VCaP (cell line): ENCODE measurements around the gene AP1AR.
"Not testable (repeated sequence)": the region's sequence is repeated elsewhere in the genome, so short reads cannot be mapped to it uniquely, and the experiment has no call there.

Experiments used
- H3K27ac ChIP-seq: fragments of 450-650 bp; 2 replicates; pipeline ENCODE4 v1.5.1; 2017
- TF ChIP-seq, protein P1 (sequence below): fragments of 450-650 bp; conservative IDR thresholded peaks from 2 replicates; pipeline ENCODE4 v1.5.1; 2017; ENCODE audit warnings: mild to moderate bottlenecking, moderate library complexity

AP1AR gene

DNA sequence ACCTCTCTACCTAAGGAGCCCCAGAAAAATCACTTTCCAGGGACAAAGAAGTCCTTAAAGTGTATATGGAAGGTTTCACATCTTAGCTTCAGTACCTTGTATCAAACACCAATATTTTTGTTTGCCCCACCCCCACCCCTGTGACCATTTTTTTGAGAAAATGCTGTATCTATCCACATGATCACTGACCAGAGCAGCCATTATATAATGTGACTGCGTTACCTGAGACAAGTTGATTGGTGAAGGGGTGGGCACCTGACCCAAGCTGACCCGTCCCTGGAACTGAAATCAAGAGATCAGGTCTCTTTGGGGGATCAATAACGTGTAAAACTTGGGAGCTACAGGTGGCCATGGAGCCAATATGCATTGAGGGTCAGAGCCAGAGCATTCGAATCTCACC is 43.4 kb downstream of the AP1AR start:
- no peak overlapping the region for H3K27ac ChIP-seq
- TF ChIP-seq, protein P1, sequence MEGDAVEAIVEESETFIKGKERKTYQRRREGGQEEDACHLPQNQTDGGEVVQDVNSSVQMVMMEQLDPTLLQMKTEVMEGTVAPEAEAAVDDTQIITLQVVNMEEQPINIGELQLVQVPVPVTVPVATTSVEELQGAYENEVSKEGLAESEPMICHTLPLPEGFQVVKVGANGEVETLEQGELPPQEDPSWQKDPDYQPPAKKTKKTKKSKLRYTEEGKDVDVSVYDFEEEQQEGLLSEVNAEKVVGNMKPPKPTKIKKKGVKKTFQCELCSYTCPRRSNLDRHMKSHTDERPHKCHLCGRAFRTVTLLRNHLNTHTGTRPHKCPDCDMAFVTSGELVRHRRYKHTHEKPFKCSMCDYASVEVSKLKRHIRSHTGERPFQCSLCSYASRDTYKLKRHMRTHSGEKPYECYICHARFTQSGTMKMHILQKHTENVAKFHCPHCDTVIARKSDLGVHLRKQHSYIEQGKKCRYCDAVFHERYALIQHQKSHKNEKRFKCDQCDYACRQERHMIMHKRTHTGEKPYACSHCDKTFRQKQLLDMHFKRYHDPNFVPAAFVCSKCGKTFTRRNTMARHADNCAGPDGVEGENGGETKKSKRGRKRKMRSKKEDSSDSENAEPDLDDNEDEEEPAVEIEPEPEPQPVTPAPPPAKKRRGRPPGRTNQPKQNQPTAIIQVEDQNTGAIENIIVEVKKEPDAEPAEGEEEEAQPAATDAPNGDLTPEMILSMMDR = no peak

DNA sequence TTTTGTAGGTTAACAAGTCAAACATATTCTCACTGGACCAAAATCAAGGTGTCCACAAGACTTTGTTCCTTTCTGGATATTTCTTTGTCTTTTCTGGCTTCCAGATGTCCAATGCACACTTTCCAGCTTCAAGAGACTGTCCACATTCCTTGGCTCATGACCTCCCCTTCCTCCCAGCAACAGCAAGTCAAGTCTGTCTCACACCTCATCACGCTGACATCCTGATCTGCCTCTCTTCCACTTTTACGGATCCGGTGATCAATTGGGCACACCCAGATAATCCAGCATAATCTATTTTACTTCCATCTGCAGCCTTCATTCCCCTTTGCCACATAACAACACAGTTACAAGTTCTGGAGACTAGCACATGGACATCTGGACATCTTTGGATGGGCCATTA is 44.5 kb downstream of the AP1AR start:
- H3K27ac ChIP-seq = no peak overlapping the region
- TF ChIP-seq, protein P1 = no peak

DNA sequence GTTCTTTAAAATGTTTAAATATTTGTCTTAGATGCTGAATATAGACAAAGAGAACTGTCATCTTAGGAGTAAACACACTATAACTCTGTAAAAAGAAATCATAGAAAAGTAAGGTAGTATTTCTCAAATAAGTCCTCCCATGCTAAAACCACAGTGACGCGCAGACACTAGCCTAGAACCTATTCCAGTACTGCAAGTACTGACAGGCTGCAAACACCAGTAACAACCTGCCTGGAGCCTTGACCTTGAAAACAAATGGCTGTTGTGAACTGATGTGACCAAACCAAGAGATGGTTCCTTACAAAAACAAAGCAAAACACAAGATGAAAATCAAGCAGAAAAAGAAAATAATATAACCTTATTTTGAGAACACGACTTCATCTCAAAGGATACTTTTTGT is 45.6 kb downstream of the AP1AR start:
- H3K27ac ChIP-seq = peak overlapping the region; percentile 2; the same call in 1 of the 2 replicates
- TF ChIP-seq, protein P1 = no peak

DNA sequence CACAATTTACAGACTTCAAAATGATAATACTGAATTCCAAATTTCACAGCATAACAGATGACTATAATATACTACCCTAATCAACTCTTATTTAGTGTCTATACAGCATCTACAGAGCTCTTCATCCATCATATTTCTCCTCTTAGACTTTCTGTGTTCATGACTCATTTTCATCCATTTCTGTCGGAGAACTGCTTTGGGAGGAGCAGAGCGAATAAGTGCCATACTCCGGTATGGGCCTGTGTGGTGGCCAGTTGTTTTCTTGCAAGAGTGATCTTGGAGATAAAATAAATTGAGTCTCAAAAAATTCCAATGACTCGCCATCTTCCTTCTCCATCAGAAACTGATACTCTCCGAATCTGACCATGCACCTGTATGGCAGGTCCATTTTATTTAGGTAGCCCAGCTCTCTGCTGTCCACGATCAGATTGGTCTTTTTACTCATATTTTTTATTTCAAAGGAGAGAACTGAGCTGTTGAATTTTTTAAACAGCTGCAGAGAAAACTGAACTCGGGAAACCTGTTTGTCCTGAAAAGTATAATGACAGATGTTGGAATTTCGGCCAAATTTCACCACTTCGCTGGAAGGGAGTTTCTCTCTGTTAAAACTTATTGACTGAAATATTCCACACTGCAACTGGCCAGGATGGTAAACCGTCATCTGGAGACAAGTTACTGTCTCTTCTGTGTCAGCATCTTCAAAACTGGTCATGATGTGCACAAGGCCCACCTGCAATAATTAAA is 46.3 kb downstream of the AP1AR start:
- H3K27ac ChIP-seq = no peak overlapping the region; the same call in 1 of the 2 replicates
- TF ChIP-seq, protein P1 = no peak

DNA sequence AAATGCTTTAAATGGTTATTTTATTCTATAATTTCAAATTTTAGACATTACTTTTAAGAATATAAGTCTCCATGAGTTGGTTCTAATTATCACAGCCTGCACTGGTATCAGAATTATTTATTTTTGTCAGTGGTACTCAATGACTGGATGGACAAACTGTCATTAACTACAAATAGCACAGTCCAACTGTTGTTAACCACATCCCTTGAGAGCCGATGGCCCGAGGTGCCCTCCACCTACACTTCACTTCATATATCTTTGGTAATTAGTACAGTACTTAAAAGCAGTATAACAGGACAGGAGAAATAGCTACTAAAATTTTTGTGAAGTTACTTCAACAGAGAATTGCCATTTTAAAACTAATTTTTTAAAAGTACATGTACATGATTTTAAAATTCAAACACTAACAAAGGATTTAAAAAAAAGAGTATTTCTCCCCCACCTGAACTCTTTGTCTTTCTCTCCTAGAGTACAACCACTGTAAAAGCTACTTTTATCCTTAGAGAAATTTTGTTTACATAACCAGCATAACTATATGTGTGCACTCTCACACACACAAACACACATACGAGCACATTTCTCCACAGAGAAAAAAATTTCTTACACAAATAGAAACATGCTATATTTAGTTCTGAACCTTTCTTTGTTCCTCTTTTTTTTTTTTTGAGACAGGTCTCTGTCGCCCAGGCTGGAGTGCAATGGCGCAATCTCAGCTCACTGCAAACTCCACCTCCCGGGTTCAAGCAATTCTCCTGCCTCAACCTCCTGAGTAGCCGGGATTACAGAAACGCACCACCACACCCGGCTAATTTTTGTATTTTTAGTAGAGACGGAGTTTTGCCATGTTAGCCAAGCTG is 47.7 kb downstream of the AP1AR start:
- TF ChIP-seq, protein P1 = no peak
- H3K27ac ChIP-seq = no peak overlapping the region

DNA sequence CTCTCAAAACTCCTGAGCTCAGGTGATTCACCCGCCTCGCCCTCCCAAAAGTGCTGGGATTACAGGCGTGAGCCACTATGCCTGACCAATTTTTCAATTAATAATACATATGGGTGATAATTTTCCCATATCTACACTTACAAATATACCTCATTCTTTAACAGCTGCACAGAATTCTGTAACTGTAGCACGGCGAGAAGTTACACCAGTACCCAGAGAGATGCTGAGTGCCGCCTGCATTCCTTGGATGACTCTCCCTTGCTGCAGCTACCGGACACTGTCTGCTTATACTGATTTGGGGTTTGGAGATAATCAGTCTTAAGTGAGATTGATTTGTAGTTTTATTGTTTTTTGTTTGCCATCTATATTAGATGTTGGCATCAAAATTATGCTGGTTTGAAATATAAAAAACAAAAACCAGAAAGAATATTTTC is 48.3 kb downstream of the AP1AR start:
- TF ChIP-seq, protein P1 = no peak
- no peak overlapping the region for H3K27ac ChIP-seq

DNA sequence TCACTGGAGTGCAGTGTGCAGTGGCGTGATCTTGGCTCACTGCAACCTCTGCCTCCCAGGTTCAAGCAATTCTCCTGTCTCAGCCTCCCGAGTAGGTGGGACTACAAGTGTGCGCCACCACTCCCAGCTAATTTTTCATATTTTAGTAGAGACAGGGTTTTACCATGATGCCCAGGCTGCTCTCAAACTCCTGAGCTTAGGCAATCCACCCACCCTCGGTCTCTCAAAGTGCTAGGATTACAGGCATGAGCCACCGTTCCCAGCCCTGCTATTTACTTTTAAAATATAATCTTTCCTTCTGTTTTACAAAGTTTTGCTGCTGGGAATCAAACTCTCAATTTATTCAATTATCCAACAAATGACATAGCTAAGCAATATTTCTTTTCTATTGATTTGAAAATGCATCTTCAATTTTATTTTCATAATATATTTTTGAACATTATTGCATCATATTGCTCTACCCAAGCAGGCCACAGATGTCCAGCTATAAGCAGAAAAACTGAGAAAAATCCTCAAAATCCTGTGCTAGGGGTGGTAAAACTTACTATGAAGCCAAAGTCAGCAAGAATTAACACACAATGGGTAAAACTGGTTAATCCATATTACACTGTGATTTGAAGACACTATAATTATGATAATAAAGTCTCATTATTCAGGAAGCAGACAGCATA is 48.9 kb downstream of the AP1AR start:
- TF ChIP-seq, protein P1 = no peak
- H3K27ac ChIP-seq = no peak overlapping the region

DNA sequence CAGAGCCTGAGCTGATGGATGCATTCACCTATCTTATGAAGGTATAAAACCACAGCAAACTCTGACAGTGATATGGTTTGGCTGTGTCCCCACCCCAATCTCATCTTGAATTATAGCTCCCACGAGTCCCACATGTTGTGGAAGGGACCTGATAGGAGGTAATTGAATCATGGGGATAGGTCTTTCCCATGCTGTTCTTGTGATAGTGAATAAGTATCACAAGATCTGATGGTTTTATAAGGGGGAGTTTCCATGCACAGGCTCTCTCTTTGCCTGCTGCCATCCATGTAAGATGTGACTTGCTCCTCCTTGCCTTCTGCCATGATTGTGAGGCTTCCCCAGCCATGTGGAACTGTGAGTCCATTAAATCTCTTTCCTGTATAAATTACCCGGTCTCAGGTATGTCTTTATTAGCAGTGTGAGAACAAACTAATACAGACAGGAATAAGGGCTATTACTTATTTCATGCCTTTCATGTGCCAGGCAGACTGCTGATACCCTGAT is 50.4 kb downstream of the AP1AR start:
- H3K27ac ChIP-seq = not testable (repeated sequence)
